ENCODE measurements around the gene PKN3. TPM values are rescaled to one million over a fixed set of nuclear protein-coding genes. Genes with fewer than 3 reads are reported as not detected.

PKN3 gene
- total RNA-seq, 1 donor: 2.6 TPM

DNA sequence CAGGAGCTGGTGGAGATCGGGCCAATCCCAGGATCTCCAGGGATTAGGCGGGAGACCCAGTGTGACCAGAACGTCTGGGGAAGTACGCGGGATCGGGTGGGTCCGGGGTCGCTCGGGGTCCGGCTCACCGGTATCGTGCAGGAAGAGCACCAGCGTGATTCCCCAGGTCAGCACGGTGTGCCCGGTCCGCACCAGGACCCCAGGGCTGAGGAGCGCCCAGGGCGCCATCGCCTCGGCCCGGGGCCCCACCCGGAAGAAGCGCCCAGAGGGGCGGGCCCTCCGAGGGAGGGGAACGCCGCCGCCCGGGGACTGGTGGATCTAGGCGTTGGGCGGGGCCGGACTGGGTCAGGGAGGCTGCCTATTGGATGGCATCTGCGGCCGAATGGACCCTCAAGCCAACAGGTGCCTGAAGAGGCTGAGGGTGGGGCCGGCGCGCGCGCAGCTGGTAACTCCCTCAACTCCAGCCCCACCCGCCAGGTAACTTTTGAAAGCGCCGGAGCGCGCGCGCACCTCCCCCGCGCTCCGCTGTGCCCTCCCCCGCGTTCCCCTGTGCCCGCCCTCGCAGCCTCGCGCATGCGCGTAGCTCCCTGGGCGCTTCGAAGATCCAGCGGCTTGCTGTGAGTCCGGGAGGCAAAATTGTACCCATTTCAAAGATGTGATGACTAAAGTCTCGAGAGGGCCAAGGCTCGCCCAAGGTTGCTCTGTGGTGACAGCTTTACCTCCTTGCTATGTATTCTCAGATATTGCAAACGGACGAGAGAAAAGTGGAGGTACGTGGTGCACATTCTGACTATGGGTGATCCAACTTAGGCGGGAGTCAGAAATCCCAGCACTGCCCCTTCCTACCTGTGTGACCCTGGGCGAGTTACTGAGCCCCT, 21.8 kb downstream of the PKN3 start, which contains the start of gene ZDHHC12:
Gene ZDHHC12, minus strand, starts transcription at position 262 of the 878 bp plus-strand sequence. Its CDS starts 34 bp downstream, at position 228.
- no peak for TF ChIP-seq CTCF (IDR thresholded peaks at IDR 0.05; ENCODE audit: insufficient read depth, low read depth, low read length)
- DNase-seq (ENCODE audit: low read depth): peak; percentile 94
- H3K4me3 ChIP-seq (ENCODE audit: low read depth, low read length): peak within 1 kb of the TSS; percentile 76

DNA sequence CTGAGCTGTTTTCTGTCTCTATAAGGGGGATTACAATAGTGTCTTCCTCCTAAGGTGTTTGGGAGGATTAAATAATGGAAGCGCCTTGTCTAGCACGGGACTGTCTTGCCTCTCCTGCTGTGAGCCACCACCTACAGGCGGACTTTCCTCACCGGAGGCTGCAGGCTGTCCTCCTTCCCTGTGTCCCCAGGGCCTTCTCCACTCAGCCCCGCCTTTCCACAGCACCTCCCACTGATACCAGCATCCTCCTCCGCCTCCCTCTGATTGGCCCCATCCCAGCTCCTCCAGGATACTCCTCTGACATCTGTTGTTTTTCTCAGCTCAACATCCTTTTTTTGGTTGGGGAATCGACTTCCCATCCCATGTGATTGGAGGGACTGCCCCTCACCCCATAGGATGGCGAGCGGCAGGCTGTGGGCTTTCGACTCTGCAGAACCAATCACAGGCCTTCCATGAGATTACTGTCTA, 22.5 kb downstream of the PKN3 start:
- DNase-seq (ENCODE audit: low read depth): peak; percentile 86
- peak; percentile 4 for TF ChIP-seq CTCF (IDR thresholded peaks at IDR 0.05; ENCODE audit: insufficient read depth, low read depth, low read length)
- H3K4me3 ChIP-seq (ENCODE audit: low read depth, low read length): peak overlapping the region; percentile 76

DNA sequence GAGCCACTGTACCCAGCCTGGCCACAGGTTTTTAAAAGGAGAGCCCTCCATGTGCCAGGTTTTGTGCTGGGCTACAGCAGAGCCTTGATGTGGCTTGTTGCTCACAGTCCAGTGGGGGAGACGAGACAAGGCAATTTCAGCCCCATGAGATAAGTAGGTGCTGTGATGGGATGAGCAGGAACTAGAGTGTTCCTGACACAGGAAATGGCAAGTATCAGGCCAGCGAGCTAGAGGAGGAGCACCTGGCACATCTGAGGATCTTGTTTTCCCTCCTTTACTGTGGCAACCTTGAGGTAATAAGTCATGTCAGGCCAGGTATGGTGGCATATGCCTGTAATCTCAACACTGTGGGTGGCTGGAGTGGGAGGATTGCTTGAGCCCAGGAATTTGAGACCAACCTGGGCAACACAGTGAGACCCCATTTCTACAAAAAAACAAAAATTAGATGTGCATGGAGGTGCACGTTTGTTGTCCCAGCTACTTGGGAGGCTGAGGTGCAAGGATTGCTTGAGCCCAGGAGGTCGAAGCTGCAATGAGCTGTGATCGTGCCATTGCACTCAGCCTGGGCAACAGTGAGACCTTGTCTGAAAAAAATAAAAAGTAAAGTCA, 25.4 kb downstream of the PKN3 start:
- no peak for DNase-seq (ENCODE audit: low read depth)
- TF ChIP-seq CTCF (IDR thresholded peaks at IDR 0.05; ENCODE audit: insufficient read depth, low read depth, low read length): no peak
- no peak overlapping the region for H3K4me3 ChIP-seq (ENCODE audit: low read depth, low read length)

- TF ChIP-seq CTCF (IDR thresholded peaks at IDR 0.05; ENCODE audit: insufficient read depth, low read depth, low read length): no peak
- H3K4me3 ChIP-seq (ENCODE audit: low read depth, low read length): no peak overlapping the region
- DNase-seq (ENCODE audit: low read depth): no peak
These were observed 26.0 kb downstream of the PKN3 start for GRCh38 chr9:128728298-128728697.

DNA sequence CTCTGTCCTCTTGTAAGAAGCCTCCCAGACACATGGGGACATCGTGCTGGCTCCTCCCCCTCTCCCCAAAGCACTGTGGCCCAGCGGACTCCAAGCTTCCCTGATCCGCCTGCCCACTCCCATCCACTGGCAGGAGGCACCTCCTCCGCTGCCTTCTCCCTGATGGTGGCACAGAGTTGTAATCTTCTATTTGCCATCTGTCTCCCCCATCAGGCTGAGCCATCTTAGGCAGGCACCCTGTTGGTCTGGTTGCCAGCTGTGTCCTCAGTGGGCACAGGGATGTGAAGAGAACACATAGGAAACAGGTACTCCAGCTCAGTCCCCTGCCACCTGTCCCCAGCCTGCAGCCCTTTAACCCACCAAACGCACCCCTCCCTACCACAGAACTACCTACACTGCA, 27.0 kb downstream of the PKN3 start:
- no peak for TF ChIP-seq CTCF (IDR thresholded peaks at IDR 0.05; ENCODE audit: insufficient read depth, low read depth, low read length)
- no peak for DNase-seq (ENCODE audit: low read depth)
- no peak overlapping the region for H3K4me3 ChIP-seq (ENCODE audit: low read depth, low read length)

GRCh38 chr9:128729766-128730517, 27.6 kb downstream of the PKN3 start:
- no peak overlapping the region for H3K4me3 ChIP-seq (ENCODE audit: low read depth, low read length)
- DNase-seq (ENCODE audit: low read depth): no peak
- TF ChIP-seq CTCF (IDR thresholded peaks at IDR 0.05; ENCODE audit: insufficient read depth, low read depth, low read length): no peak
